GM12873 (cell line): ENCODE measurements around the gene ATPAF2.

Experiments used
- TF ChIP-seq, protein P1 (sequence below): IDR thresholded peaks from 2 replicates; pipeline ENCODE4 v1.5.1; 2012; ENCODE audit warnings: low read depth, mild to moderate bottlenecking, moderate library complexity, low read length, control low read depth; ENCODE audit not compliant: insufficient read depth; ENCODE audit errors: missing control alignments

ATPAF2 gene

GRCh38 chr17:17976931-17977570 lies 61.9 kb downstream of the ATPAF2 start:
- TF ChIP-seq, protein P1, sequence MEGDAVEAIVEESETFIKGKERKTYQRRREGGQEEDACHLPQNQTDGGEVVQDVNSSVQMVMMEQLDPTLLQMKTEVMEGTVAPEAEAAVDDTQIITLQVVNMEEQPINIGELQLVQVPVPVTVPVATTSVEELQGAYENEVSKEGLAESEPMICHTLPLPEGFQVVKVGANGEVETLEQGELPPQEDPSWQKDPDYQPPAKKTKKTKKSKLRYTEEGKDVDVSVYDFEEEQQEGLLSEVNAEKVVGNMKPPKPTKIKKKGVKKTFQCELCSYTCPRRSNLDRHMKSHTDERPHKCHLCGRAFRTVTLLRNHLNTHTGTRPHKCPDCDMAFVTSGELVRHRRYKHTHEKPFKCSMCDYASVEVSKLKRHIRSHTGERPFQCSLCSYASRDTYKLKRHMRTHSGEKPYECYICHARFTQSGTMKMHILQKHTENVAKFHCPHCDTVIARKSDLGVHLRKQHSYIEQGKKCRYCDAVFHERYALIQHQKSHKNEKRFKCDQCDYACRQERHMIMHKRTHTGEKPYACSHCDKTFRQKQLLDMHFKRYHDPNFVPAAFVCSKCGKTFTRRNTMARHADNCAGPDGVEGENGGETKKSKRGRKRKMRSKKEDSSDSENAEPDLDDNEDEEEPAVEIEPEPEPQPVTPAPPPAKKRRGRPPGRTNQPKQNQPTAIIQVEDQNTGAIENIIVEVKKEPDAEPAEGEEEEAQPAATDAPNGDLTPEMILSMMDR: no peak

- TF ChIP-seq, protein P1: no peak
Measured at GRCh38 chr17:17975436-17975835, 63.5 kb downstream of the ATPAF2 start.

DNA sequence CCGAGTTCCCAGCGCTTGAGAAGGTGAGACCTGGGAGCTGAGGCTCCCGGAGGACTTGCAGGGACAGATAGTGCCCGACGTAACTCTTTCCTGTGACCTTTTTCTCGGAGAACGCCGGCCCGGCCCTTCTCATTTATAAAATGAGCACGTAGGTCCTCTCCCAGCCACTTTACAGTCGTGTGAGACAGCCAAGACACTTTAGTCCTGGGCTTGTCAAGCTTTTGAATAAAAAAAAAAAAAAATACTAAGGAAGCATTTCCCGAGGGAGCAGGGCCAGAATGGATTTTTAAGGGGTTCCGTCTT lies 66.1 kb downstream of the ATPAF2 start:
- TF ChIP-seq, protein P1: no peak

DNA sequence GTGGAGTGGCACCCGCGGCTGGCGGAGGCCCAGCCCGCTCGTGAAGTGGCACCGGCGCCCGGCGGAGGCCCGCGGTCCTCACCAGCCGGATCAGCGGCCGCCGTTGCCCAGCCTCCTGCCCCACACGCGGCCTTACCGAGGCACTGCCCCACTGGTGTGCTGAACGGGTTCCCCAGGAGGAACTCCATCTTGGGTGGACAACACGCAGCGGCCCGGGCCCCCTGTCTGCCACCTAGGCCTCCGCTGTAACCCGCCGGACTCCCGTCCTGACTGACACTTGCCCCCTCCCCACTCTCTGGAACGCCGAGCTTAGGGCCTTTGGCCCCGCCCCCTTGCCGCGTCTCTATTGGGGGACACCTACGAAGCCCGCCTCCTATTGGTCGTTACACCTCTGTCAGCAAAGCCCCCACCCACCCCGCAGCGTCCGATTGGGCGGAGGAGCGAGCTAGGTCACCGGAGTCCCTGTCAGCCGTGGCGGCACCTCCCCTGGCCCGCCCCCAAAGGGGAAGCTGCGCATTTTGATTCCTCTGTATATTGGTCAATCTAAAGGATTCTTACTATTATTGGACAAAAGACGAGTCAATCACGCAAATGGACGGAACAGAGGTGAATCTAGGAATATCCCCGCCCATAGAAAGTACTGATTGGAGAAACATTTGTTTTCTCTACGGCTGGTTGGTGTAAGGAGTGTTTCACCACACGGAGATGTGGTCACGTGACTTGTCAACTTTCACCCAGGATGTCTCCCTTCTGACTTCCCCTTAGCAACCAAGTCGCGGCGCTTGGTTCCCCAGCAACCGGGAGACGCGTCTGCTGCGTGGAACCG lies 66.6 kb downstream of the ATPAF2 start, which contains the start of the genes DRC3 and TOM1L2:
Gene DRC3 (plus strand): TSS at position 737 of the 826 bp plus-strand sequence. CDS start 4,737 bp downstream, outside the sequence.
Gene TOM1L2 (minus strand): TSS at position 275 of the 826 bp plus-strand sequence. CDS start 87 bp downstream, at position 188.
- TF ChIP-seq, protein P1: no peak

GRCh38 chr17:17971431-17972125 lies 67.4 kb downstream of the ATPAF2 start:
- TF ChIP-seq, protein P1: no peak

DNA sequence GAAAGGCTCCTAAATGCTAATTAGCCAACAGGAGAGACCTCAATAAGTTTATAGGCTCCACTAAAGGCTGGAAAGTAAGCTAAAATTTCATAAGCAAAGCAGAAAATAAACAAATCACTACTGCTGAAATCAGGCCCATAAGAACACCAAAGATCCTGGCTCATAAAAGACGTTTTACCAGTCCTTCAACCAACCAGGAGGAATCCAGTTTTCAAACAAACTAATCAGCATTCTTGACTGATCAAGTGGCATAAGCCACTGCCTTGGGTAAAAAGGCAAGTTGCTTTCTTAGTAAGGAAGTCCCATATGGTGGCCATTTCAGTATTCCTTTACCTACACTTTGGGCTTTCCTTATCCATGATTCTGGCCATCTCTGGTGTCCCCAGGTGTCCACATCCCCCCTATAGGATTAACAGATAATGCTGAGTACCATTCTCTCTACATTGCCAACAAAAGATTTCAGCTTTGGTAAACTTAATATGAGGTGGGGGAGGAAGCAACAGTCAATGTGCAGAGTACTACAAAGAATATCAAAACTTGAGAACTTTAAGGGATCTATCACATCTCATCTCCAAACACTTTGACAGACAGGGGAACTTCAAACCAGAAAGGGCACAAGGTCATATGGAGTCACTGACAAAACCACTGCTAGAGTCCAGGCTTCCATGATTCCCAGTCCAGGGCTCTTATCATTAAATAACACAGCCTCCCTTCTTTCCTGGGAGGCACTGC lies 68.1 kb downstream of the ATPAF2 start:
- TF ChIP-seq, protein P1: no peak
